ENCODE results near the gene MKNK2.

GRCh38 chr19:2099054-2099501 lies 48.0 kb upstream of the MKNK2 start:
- no peak for TF ChIP-seq CTCF (optimal IDR thresholded peaks at IDR 0.05 in 1 of 3, IDR thresholded peaks at IDR 0.05 in 1 of 3, conservative IDR thresholded peaks at IDR 0.05 in 1 of 3; ENCODE audit: extremely low read depth in 1 of 3, insufficient read depth in 2 of 3, low read length in 3 of 3)
- TF ChIP-seq EZH2 (IDR thresholded peaks at IDR 0.05; ENCODE audit: low read length) = no peak
